Activated CD4-positive, alpha-beta T cell treated with anti-CD3 and anti-CD28 coated beads, Interleukin-2, amount 50 U/mL, for 4 hours (primary cell): ENCODE results near the gene CYBB.

Experiments used
- DNase-seq, 2 experiments: peaks; one replicate each; pipeline ENCODE4 v3.0.0-alpha.2; 2020

CYBB gene

GRCh38 chrX:37786624-37787422 is 7.0 kb downstream of the CYBB start:
- DNase-seq = no peak

- no peak for DNase-seq
These were observed 7.6 kb downstream of the CYBB start for GRCh38 chrX:37787423-37787869.

- no peak for DNase-seq
These were observed 16.5 kb downstream of the CYBB start for GRCh38 chrX:37796310-37796709.

DNA sequence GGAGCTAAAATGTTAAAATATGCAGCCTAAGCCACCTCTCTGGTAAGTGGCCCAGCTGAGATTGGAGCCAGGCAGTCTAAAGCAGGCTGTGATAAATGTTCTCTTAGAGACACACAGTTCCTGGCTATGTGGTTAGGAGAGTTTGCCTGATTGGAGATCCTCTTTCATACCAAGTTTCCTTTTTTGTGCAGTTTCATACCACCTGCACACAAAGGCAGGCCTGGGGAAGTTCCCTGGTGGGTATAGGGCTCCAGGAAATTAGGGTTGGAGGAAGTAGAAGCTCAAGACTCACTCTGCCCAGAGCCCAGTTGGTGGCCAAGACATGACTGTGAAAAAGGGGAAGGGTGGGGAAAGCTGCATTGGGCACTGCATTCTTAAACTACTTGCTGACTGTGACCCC is 16.9 kb downstream of the CYBB start:
- no peak for DNase-seq

GRCh38 chrX:37799936-37800335 is 20.1 kb downstream of the CYBB start:
- DNase-seq = no peak

DNA sequence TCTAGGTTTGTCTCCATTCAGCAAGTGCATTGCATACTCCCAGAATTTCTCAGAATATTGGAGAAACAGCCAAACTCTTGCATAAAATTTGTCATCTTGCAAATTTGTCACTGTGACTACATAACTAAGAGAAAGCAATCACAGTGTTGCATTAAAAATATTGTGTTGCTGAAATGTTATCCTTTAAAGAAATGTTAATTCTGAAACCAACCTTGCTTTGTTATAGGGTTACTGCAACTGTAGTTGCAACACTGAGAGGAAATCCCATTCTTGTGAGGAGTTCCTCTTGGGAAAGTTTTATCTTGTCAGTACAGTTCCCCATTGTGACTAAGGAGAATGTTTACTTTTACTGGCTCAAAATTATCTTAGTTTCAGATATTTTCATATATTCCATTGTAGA is 20.9 kb downstream of the CYBB start:
- no peak for DNase-seq

- DNase-seq = no peak
These were observed 22.2 kb downstream of the CYBB start for GRCh38 chrX:37802028-37802427.

DNA sequence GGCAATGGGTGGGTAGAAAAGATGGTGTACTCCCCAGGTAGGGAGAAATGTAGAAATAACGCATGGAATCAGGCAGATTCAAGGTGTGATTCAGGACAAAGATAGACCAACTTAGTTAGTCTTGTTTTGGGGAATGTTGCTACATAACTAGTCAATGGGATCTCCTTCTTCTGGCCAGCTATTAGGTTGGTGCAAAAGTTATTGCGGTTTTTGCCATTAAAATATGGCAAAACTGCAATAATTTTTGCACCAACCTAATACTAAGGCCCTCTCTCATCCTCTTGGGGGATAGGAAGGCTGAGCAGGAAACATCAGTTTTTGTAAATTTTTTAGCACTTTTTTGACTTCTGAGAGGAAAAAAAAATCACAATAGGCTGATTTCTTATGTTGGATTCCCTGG is 23.2 kb downstream of the CYBB start:
- no peak for DNase-seq

DNA sequence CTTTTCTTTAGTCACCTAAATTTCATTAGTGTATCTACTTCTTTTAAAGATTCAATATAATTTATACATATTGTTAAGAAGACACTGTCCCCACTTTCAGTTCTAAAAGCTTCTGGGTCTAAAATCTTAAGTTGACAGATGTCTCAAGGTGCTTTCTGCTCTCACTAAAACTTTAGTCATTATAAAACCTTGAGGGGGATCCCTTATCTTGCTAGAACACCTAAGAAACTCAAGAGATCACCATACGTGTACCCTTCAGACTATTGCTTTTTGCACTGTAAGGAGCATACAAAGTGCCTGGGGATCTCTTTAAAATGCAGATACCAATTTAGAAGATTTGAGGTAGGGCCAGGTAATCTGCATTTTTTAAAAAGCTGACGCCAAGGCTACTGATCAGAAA is 30.1 kb downstream of the CYBB start:
- DNase-seq = no peak

GRCh38 chrX:37812110-37812509 is 32.3 kb downstream of the CYBB start:
- no peak for DNase-seq

DNA sequence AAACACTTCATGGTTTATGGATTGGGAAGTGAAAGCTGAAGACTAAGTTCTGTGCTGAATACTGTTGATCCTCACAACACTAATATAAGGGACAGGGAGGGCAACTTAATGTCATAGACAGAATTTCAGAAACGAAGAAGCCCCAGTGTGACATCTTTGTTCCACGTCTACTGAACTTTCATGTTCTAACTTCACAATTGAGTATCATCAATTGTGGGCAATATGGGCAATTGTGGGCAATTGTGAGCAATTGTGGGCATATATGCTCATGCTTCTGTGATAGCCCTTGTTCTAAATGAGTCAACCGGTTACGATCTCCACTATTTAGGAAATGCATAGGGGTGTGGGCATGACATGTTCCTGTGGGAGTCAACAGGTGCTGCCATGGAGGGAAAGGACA is 33.7 kb downstream of the CYBB start:
- no peak for DNase-seq

DNA sequence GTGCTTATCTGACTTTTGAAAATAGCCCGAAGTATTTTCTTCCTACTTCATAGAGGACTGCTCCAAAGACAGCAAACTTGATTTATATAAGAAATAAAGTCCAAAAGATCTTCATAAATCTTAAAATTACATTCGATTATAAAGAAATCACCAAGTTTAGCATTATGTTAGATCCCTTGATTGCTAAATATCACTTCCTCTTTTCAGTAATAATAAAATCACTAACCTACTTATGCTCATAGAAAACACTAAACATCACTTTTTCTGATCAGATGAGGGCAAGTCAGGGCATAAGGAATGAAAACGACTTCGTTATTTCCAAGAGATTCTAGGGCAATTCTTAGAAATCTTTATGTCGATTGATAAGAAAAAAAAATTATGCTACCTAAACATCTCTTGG is 35.5 kb downstream of the CYBB start:
- DNase-seq = no peak

GRCh38 chrX:37816766-37817165 is 36.9 kb downstream of the CYBB start:
- DNase-seq = no peak

GRCh38 chrX:37817176-37817575 is 37.3 kb downstream of the CYBB start:
- no peak for DNase-seq

GRCh38 chrX:37817579-37817978 is 37.7 kb downstream of the CYBB start:
- DNase-seq = no peak

- no peak for DNase-seq
These were observed 38.2 kb downstream of the CYBB start for GRCh38 chrX:37818031-37818430.

DNA sequence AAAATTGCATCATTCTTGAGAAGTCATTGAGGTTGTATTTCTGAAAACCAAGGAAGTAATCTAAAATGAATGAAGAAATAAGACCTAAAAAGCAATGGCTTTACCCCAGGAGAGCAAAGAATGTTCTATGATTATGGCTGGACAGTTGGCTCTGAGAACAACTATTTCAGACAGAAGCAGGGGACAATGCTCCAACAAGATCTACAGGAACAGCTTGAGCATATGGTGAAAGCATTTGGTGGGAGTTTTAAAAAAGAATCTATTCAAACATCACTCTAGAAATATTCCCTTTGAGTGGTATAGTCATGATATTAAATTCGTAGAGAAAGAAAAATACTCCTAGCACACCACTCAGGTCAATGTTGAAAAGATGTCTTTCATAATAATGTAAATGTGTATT is 40.8 kb downstream of the CYBB start:
- no peak for DNase-seq

- DNase-seq = no peak
These were observed 44.8 kb downstream of the CYBB start for GRCh38 chrX:37824491-37825214.

DNA sequence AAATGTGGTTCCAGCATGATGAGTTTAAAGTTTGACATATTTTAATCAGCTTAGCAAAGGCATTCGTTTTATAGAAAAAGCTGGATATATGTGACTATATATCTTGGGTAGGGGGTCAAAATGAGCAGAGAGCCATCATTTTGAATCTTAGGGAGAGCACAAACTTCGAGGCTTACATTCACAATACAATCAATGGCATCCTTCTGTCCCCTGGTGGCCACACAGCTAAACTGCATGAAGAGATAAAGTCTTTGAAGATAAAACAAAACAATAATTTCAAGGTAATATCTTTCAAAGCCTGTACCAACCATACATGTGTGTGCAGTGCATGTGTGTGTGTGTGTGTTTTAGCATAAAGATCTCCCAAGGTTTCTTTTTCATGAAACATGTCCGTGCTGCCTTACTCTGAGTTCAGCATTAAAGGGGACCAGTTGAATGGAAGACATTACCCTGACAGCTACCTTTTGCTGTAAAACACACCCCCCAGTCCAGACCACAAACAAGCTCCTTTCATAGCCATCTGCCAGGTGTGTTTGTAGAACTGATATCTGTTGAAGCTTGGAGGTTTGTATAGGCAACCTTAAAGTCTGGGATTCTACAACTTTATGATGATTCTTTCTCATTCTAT is 45.5 kb downstream of the CYBB start:
- DNase-seq = peak; percentile 33 to 43

DNA sequence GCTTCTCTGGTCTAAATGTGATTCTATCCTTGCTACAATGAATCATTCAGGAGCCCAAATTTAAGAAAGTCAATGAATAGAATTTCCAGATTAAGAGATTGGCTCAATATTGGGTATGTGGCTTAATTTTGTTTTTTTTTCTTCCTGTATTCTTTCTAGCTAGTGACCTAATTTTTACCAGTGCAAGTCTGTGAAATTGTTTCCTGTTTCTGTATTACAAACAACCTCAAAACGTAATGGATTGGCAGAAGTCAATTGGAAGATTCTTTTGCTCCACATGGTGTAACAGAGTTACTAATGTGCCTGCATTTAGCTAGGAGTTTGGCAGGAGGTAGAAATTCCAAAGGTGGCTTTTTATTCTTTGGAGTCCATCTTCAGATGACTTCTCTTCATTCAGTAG is 49.9 kb downstream of the CYBB start:
- no peak for DNase-seq

- no peak for DNase-seq
These were observed 50.5 kb downstream of the CYBB start for GRCh38 chrX:37830371-37830770.

- no peak for DNase-seq
These were observed 55.1 kb downstream of the CYBB start for GRCh38 chrX:37834937-37835336.

GRCh38 chrX:37840931-37841330 is 61.1 kb downstream of the CYBB start:
- no peak for DNase-seq

GRCh38 chrX:37844622-37845021 is 64.8 kb downstream of the CYBB start:
- no peak for DNase-seq
